ENCODE results near the gene ZNF17.

DNA sequence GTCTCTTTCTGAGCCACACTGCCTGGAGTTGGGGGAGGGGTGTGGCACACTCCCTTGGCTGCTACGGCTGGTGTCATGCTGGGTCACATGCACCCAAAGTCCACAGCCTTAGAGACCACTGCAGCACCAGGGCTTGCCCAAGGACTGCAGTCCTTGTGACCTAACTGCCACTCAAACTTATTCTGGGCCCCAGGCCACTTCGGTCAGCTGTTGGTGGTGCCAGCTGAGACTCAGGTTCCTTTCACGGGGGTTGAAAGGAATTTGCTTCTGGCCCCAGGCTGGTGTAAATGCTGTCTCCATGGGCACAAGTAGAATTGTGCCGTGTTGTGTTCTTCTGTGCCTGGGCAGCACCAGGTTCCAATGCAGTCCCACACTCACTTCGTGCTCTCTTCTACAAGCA lies 55.5 kb downstream of the ZNF17 start:
- TF ChIP-seq, protein P1, sequence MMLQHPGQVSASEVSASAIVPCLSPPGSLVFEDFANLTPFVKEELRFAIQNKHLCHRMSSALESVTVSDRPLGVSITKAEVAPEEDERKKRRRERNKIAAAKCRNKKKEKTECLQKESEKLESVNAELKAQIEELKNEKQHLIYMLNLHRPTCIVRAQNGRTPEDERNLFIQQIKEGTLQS (IDR thresholded peaks at IDR 0.05) = no peak
- TF ChIP-seq, protein P2, sequence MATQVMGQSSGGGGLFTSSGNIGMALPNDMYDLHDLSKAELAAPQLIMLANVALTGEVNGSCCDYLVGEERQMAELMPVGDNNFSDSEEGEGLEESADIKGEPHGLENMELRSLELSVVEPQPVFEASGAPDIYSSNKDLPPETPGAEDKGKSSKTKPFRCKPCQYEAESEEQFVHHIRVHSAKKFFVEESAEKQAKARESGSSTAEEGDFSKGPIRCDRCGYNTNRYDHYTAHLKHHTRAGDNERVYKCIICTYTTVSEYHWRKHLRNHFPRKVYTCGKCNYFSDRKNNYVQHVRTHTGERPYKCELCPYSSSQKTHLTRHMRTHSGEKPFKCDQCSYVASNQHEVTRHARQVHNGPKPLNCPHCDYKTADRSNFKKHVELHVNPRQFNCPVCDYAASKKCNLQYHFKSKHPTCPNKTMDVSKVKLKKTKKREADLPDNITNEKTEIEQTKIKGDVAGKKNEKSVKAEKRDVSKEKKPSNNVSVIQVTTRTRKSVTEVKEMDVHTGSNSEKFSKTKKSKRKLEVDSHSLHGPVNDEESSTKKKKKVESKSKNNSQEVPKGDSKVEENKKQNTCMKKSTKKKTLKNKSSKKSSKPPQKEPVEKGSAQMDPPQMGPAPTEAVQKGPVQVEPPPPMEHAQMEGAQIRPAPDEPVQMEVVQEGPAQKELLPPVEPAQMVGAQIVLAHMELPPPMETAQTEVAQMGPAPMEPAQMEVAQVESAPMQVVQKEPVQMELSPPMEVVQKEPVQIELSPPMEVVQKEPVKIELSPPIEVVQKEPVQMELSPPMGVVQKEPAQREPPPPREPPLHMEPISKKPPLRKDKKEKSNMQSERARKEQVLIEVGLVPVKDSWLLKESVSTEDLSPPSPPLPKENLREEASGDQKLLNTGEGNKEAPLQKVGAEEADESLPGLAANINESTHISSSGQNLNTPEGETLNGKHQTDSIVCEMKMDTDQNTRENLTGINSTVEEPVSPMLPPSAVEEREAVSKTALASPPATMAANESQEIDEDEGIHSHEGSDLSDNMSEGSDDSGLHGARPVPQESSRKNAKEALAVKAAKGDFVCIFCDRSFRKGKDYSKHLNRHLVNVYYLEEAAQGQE (IDR thresholded peaks at IDR 0.05; ENCODE audit: low read depth) = no peak
- TF ChIP-seq, protein P3, sequence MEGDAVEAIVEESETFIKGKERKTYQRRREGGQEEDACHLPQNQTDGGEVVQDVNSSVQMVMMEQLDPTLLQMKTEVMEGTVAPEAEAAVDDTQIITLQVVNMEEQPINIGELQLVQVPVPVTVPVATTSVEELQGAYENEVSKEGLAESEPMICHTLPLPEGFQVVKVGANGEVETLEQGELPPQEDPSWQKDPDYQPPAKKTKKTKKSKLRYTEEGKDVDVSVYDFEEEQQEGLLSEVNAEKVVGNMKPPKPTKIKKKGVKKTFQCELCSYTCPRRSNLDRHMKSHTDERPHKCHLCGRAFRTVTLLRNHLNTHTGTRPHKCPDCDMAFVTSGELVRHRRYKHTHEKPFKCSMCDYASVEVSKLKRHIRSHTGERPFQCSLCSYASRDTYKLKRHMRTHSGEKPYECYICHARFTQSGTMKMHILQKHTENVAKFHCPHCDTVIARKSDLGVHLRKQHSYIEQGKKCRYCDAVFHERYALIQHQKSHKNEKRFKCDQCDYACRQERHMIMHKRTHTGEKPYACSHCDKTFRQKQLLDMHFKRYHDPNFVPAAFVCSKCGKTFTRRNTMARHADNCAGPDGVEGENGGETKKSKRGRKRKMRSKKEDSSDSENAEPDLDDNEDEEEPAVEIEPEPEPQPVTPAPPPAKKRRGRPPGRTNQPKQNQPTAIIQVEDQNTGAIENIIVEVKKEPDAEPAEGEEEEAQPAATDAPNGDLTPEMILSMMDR (IDR thresholded peaks at IDR 0.05 in 2 of 3, conservative IDR thresholded peaks at IDR 0.05 in 1 of 3; ENCODE audit: borderline replicate concordance in 1 of 3, insufficient read depth in 1 of 3, low read depth in 2 of 3, low read length in 2 of 3) = no peak
- TF ChIP-seq EZH2phosphoT487 (IDR thresholded peaks at IDR 0.05; ENCODE audit: borderline replicate concordance) (no peak), SP1 (IDR thresholded peaks at IDR 0.05; ENCODE audit: low read depth) (no peak), RAD21 (IDR thresholded peaks at IDR 0.05; ENCODE audit: low read depth) (no peak), JUND (IDR thresholded peaks at IDR 0.05) (no peak), POLR2AphosphoS5 (IDR thresholded peaks at IDR 0.05; ENCODE audit: low read depth, low read length) (no peak), POLR2A (IDR thresholded peaks at IDR 0.05; ENCODE audit: borderline replicate concordance, extremely low read depth, insufficient read depth, insufficient read length) (no peak), SIN3A (IDR thresholded peaks at IDR 0.05; ENCODE audit: low read depth) (no peak), TCF7L2 (IDR thresholded peaks at IDR 0.05; ENCODE audit: borderline replicate concordance, extremely low read depth, insufficient read depth, insufficient read length) (no peak), ZNF274 (IDR thresholded peaks at IDR 0.05; ENCODE audit: low read depth, low read length) (no peak)
- TF ChIP-seq, protein P4, sequence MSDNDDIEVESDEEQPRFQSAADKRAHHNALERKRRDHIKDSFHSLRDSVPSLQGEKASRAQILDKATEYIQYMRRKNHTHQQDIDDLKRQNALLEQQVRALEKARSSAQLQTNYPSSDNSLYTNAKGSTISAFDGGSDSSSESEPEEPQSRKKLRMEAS (IDR thresholded peaks at IDR 0.05) = no peak

All from HCT116 (cell line).